Stimulated activated CD4-positive, alpha-beta T cell treated with anti-CD3 and anti-CD28 coated beads, Interleukin-15, amount 100 ng/mL, for 1 hour (primary cell): ENCODE data around the gene METTL6.
"Not testable (repeated sequence)": the region's sequence is repeated elsewhere in the genome, so short reads cannot be mapped to it uniquely, and the experiment has no call there.

Experiments
- DNase-seq, 2 donors: peaks; one replicate each; pipeline ENCODE4 v3.0.0-alpha.2; 2020; ENCODE audit warnings: low read depth in 1 of 2, low spot score in 1 of 2

METTL6 gene

DNA sequence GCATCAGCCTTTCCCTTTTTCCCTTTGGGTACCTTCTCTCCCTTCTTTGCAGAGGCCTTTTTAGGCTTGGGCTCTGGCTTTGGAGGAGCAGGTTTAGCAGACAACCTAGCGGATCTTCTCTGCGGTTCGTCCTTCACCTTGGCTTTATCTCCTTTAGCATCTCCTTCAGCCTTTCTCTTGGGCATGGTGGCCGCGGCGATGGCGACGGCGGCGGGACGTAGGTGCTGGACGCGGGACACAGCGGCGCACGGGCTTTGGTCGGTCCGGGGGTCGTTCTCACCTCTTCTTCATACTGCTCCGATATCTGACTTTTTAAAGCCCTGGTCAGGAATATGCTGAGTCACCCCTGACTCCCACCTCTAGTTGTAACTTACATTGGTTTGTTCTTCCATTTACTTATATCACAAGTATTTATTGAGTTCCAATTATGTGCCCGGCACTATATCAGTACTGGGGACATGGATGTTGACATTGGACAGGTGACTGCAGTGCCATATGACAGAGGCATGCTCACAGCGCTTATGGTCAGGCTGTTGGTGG lies 51.8 kb downstream of the METTL6 start:
- DNase-seq = no peak

DNA sequence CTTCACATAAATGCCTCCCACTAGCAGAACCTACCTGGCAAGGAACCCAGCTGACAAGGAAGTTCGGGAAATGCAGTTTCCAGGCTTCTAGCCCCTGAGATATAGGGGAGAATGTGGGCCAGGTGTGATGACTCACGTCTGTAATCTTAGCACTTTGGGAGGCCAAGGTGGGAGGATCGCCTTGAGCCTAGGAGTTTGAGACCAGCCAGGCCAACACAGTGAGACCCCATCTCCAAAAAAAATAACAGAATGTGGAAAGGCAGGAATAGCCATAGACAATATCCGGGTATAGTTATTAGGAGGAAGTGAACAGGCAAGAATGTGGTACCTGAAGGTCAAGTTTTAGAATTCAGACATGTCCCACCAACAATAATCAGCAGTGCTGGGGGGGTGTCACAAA lies 54.4 kb downstream of the METTL6 start:
- no peak for DNase-seq

DNA sequence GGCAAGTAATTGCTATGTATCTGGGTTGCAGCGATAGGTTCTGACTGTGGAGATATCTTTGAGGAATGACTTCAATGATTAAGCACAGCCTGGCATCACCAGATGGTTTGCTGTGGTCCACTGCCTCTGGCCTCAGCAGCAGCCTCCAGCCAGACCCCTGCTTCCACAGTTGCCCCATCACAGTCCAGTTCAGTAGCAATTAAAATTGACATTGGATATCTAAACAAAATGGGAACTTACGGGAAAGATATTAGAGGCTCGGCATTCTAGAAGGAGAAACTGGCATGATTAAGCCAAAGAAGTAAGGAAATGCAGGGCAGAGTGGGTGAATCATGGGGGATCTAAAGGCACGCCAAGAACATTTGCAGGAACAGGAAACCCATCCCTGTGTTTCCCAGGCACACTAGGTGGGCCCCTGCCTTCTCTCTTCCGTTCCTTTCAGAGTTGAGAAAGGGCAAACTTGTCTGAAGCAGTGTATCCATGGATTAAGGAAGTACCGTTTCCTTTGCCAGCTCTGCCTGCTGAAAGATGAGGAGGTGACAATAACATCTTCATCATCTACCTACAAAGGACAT lies 58.7 kb downstream of the METTL6 start:
- DNase-seq = no peak

DNA sequence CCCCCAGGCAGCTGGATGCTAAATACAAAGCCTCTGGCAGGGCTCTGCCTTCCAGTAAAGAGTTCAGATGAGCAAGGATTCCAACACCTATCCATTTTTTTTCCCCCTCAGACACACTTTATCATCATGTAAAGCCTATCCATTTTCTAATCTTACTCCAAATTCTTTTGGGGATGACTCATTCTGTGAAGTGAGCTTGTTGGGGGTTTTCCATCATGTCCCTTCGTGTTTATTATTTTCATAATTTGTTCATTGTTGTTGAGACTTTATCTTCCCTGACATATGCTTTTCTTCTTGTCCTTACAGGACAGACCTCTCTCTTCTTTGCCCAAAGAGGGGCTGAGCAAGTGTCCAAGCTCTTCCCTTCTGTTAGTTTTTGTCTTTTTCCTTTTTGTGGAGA lies 60.3 kb downstream of the METTL6 start:
- no peak for DNase-seq

DNA sequence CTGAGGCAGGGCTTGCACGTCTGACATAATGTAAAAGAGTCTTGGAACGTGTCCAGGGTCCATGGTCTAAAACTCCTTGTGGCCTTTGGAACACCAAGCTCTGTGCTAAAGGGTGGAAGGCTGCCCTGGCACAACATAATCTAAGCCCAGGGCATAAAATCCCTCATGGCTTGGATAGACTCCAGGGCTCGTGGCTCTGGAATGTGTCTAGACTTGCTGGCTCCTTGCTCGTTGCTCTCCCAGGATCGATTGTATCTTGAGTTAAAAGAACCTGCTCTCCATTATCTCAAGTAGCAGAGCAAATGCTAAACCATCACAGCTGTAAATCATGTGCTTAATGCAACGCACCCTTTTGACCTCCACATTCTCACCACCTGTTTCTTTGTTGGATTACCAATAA lies 63.3 kb downstream of the METTL6 start:
- not testable (repeated sequence) for DNase-seq

DNA sequence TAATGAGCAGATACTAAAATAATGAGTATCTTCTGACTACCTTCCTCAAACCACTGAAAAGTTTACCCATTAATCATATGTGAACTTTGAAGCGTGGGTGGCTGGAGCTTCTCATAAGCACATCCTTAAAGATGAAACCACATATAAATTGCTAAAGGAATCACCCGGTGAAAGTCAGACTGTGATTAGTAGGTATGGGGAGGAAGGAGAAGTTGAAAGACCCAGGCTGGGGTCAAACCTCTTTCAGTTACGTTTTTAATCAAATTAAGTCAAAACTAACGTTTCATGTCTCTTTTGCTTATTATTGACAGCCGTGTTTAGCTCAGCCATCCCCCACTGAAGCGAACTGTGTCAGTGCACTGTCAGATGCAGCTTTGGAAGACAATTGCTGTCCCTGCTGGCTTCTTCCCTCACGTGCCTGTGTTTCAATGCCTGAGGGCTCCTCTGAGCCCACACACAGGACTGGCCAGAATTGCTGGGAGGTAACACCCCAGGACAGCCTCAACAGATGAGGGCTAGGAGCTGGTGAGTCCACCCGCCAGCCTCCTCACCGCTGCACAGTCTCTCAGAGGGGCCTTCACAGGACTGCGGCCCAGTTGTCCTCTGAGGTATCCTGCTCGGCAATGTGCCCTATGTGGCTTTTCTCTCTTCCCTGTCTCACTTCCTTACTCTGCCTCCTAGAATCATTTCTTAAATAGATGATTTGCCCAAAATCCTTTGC lies 65.7 kb downstream of the METTL6 start:
- DNase-seq = peak in 1 of 2 donors; percentile 26

DNA sequence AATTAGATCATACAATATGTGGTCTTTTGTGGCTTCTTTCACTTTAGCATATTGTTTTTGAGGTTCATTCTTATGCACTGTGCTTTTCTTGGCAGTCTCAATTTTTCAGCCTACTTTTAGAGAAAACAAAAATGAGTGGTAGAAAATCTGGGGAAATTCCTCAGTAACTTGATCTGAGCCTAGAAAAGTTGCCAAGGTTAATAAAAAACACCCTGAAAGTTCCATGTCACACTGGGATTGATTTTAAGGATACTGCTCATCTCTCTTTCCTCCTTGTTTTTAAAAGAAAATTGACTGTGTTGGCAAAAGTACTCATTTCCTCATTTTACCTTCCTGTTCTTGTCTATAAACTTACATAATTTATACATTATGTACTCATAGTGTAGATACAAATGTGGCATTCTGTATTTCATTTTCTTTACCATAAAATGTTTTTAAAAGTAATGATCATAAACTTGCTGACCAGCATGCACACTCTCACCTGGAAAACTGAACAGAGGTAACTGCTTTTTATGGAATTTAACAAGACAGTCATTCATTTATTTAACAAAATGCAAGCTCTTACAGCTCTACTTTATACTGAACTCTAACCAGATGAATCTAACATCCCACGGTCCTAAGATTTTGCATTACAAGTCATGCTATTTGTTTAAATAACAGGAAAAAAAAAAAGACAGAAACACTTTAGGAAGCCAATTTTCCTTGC lies 66.4 kb downstream of the METTL6 start:
- no peak for DNase-seq
